Stromal cell of bone marrow (primary cell): ENCODE measurements around the gene CCSER1.
"Not testable (repeated sequence)": the region's sequence is repeated elsewhere in the genome, so short reads cannot be mapped to it uniquely, and the experiment has no call there.

Experiments
- DNase-seq: peaks from one replicate; pipeline ENCODE4 v3.0.0-alpha.2; 2012; ENCODE audit warnings: low read depth

Gene CCSER1

GRCh38 chr4:90445380-90445779 is 318.2 kb downstream of the CCSER1 start:
- no peak for DNase-seq

GRCh38 chr4:90449626-90450025 is 322.4 kb downstream of the CCSER1 start:
- no peak for DNase-seq

DNA sequence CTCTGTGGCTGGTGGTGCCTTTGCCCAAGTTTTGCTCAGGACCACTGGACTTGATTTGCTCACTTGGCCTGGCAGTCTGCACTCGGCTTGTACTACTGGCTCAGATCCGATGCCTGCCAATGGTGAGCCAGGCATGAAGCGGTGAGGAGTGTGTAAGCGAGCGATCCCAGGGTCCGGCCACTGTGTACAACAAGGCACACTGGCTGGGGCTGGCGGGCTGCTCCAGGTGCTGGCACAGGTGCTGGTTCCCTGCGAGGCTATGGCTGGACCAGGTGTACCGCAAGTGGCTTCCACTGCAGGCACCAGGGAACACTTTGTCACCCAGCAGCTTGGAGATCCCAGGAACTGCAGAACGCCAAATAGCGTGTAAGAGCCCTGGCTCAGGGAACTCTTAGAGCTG is 329.7 kb downstream of the CCSER1 start:
- no peak for DNase-seq

DNA sequence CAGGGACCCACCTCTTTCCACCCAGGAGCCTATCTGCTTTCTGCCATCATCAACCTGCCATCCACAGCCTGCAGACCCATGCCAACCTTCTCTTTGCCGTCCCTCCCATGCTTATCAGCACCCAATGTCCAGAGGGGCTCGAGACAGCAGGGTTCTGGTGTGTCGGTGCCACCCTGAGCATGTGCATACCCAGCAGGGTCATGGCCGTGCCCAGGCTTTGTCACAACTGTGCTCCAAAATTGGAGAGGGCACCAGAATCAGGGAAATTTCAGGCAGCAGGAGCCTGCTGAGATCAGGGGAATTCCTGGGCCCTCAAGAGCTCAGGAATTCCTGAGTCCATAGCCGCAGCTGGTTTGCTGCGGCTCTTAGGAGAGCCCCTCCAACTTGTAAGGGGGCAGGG is 330.6 kb downstream of the CCSER1 start:
- DNase-seq: no peak

GRCh38 chr4:90458576-90458975 is 331.4 kb downstream of the CCSER1 start:
- DNase-seq: no peak

DNA sequence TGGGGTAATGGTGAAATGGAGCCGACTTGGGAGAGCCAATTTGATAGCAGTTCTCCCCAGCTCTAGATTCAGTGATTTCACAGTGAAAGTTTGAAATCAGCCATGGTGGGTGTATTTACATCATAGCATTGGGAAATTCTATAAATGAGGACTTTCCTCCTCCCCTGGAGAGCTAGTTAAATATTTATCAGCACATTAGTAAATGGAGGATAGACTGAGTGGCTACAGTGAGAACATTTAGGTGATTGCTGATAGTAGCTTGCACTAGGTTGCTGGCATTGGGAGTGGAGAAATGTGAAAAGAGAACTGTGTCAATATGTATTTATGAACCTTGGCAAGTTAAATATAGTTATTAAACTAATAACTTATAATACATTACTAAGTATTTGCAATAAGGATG is 347.3 kb downstream of the CCSER1 start:
- no peak for DNase-seq

- no peak for DNase-seq
These were observed 348.8 kb downstream of the CCSER1 start for GRCh38 chr4:90476019-90476418.

GRCh38 chr4:90476586-90476985 is 349.4 kb downstream of the CCSER1 start:
- no peak for DNase-seq

GRCh38 chr4:90484894-90485293 is 357.7 kb downstream of the CCSER1 start:
- DNase-seq: not testable (repeated sequence)

DNA sequence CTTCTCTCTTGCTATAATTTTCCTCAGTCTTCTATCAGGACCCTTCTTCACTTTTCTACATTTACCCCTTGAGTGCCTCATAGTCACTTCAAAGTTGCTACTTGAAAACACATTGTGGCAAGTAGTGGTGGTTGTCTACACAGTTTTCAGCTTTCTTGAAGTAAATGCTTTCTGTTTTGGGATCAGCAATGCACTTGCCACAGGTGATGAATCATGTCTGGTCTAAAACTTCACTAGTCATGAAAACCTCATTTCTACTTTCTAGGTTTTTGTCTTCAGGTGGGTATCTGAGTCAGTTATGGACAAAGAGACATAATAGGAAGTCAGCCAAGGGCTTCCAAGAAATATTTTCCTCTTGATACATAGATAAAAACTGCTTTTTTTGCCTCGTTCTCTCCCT is 359.2 kb downstream of the CCSER1 start:
- DNase-seq: no peak

- DNase-seq: no peak
These were observed 368.0 kb downstream of the CCSER1 start for GRCh38 chr4:90495211-90495610.

DNA sequence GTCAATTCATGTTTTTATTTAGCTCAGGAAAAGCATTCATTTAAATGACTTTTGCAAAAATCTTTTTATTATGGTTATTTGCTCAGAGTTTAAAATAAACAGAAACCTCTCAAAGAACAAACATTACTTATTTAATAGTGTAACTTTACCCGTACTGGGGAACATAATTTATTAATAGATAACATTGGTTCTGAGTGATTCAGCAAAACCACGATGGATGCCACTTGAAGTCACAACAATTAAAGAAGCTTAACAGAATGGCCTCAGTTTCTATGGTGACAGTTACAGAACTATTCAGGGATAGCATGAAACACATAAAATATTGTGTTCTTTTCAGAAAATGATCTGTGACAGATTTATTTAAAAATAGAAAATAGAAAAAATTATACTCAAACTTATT is 368.7 kb downstream of the CCSER1 start:
- no peak for DNase-seq

GRCh38 chr4:90498175-90498574 is 371.0 kb downstream of the CCSER1 start:
- no peak for DNase-seq

GRCh38 chr4:90503677-90504076 is 376.5 kb downstream of the CCSER1 start:
- no peak for DNase-seq

- no peak for DNase-seq
These were observed 388.0 kb downstream of the CCSER1 start for GRCh38 chr4:90515191-90515590.

DNA sequence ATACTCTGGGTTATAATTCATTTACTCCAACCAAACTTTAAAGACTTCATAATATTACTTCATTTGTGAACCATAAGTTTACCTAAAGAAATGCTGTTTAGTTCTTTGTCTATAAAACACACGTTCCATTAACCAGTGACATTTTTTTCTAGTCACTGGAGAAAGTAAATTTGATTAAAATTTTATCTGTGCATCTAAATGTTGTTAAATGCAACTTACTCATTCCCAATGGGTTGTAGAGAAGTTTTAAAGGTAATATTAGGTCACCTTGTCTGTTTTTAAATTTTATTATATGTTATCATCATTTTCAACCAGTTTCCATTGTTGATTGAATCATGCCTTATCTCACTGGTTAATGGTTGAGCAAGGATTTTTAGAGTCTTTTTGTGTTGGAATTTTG is 401.4 kb downstream of the CCSER1 start:
- no peak for DNase-seq

DNA sequence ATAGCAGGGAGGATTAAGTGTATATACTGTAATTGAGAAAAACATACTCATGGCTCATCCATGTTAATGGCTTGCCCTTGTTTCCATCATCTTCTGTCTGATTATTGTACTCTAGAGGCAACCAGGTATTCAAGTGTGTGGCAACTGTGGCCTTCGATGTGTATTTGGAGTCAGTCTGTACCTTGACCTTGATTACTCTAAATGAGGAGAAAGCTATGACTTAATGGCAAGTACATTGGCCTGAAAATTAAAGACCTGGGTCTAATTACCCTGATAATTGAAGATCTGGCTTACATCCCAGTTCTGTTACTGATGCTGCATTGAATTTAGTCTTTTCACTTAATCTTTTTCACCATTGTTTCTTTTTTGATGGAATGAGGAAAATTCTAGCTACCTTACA is 409.2 kb downstream of the CCSER1 start:
- no peak for DNase-seq

- no peak for DNase-seq
These were observed 410.3 kb downstream of the CCSER1 start for GRCh38 chr4:90537491-90537890.

GRCh38 chr4:90540536-90540935 is 413.3 kb downstream of the CCSER1 start:
- DNase-seq: no peak

DNA sequence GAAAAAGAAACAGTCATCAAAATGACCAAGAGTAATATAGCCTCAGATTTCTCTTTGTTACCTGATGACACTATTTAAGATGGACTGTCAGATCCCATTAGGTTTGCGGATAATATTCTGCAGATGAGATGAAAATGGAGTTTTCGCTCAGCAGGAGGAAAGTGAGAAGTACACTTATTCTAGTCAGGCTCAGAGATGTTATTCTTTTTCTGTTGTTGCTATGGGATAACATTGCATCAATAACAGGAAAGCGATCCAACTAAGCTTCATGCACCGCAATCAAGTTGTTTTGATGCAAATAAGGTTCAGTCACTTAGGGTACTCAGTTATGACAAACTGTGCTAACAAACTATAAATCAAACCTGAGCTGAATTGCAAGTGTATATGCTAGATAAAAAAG is 415.0 kb downstream of the CCSER1 start:
- DNase-seq: no peak

- no peak for DNase-seq
These were observed 416.4 kb downstream of the CCSER1 start for GRCh38 chr4:90543419-90544170.

- DNase-seq: no peak
These were observed 417.4 kb downstream of the CCSER1 start for GRCh38 chr4:90544532-90545045.

GRCh38 chr4:90545380-90545779 is 418.2 kb downstream of the CCSER1 start:
- no peak for DNase-seq

- DNase-seq: no peak
These were observed 418.9 kb downstream of the CCSER1 start for GRCh38 chr4:90546114-90546513.
